Esophagus squamous epithelium (tissue), 4 donors: ENCODE measurements around the gene C10orf105.

Experiments
- CTCF ChIP-seq, 6 experiments: fragments of 450-650 bp in 4 of 6; fragments of 200-600 bp in 2 of 6; sonication (generic) in 2 of 6; IDR thresholded peaks; one replicate each; pipeline ENCODE4 v1.5.1; 2016 to 2019; ENCODE audit warnings: antibody characterized with exemption in 6 of 6, mild to moderate bottlenecking in 4 of 6, moderate library complexity in 4 of 6
- POLR2A ChIP-seq, 4 donors: fragments of 450-650 bp; IDR thresholded peaks; one replicate each; pipeline ENCODE4 v1.6.1; 2017; ENCODE audit warnings: antibody characterized with exemption in 4 of 4, mild to moderate bottlenecking in 4 of 4, moderate library complexity in 3 of 4

- TF ChIP-seq CTCF (IDR thresholded peaks at IDR 0.05): no peak
- TF ChIP-seq POLR2A (IDR thresholded peaks at IDR 0.05): no peak
These were observed 9.1 kb downstream of the C10orf105 start for GRCh38 chr10:71710519-71710918.
